GM19023 (cell line): ENCODE data around the gene MBNL2.

Experiments
- ATAC-seq: cut with Tn5 transposase; IDR thresholded peaks from one replicate; pipeline ENCODE4 v1.9.1; 2021; ENCODE audit warnings: mild to moderate bottlenecking, moderate library complexity; ENCODE audit not compliant: unreplicated experiment

Gene MBNL2

DNA sequence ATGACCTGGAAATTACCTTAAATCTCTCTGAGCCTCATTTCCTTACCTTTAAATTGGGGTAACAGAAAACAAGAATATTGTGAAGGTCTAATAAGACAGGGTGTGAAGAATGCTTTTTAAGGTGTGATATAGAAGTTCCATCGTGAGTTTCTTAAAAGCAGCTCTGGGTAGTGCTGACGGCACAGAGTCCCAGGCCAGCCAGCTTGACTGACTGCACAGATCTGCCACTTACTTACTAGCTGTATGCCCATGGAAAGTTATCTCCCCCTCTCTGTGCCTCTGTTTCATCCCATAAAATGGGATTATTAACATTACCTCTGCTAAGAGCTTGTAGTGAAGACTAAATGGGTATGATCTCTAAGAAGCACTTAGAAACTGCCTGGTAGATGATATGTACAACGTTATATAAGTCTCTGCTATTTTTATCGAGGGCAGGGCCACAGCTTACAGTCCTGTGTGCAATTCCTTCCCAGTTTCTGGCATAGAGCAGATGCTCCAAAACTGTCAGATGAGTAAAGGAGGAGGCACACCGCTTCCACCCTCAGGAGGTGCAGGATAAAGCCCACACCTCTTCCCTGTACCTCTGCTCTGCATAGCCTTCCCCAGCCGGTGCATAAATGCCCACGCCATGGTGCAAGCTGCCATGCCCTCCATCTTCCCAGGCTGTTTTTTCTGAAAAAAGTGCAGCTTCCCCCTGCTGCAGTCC is 99.6 kb downstream of the MBNL2 start:
- ATAC-seq: no peak

DNA sequence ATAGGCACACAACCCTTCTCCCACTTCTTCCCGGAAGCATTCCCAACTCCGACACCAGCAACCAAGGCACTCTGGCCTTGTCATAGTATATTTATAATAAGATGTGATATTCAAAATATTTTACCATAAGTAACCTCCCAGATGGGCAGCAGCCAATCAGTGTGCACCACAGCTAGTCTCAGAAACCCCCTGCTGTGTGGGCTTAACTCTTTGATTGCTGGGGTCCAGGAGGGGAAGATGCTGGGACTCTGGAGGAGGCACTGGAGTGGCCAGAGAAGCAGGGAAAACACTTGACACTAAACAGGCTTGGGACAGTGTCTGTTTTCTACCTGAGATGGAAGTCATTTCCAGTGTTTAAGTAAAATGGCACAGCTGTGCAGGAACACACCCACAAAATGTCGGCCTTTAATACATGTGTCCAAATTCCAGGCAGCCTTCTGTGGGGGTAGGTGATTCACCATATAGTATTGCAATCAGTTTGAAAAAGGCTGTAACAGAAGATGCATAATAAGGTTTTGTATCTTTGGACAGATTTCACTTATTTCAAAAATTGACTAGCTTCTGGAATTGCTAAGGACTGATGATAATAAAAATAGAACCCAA is 100.7 kb downstream of the MBNL2 start:
- ATAC-seq: no peak

DNA sequence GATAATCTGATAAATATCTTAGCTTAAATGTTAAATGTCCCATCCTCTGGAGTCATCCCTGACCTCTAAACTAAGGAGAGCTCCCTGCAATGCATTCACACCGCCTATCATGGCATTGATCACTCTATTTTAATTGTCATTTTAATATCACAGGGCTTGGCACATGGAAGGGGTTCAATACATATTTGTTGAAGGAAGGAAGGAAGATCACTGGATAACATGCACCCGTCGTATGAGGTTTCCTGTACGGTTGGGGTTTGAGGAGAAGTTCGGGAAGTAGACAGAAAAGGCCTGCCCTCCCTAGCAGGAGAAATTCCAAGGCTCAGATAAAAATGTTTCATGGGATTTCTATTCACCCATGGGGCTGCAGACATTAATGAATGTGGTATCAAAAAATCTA is 102.0 kb downstream of the MBNL2 start:
- no peak for ATAC-seq

DNA sequence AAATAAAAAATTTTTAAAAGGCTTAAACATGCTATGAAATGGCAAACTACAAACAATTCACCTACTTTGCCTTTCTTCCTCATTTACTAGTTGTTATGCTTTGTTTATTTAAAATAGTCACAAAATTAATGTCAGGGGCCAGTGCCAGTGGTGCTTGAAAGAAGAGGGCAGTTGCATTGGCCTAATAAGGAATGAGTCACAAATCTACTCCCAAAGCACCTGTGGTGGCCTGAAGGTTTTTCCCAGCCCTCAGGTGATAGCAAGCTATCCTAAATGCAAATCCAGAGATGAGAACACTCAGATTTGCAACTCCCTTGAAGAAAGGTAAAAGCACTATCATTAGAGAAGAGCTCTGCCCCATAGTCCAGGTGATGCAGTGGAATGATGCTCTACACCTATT is 103.6 kb downstream of the MBNL2 start:
- ATAC-seq: no peak

DNA sequence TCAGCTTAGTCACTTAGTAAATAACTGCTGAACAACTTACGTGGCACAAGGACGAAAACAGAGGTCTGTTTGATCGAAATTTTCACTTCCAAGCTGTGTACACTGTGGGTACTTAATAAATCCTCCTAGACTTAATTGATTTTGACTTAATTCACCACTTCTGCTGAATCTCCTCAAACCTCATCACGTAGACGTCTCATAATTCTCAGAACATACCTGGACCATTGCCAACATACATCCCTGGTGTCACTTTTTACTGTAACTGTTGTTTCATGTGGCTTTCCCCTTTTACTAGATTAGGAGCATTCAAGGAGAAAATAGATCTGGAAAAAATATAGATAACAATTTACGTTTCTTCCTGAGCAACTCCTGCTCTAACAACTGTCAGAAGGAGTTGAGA is 105.0 kb downstream of the MBNL2 start:
- no peak for ATAC-seq

DNA sequence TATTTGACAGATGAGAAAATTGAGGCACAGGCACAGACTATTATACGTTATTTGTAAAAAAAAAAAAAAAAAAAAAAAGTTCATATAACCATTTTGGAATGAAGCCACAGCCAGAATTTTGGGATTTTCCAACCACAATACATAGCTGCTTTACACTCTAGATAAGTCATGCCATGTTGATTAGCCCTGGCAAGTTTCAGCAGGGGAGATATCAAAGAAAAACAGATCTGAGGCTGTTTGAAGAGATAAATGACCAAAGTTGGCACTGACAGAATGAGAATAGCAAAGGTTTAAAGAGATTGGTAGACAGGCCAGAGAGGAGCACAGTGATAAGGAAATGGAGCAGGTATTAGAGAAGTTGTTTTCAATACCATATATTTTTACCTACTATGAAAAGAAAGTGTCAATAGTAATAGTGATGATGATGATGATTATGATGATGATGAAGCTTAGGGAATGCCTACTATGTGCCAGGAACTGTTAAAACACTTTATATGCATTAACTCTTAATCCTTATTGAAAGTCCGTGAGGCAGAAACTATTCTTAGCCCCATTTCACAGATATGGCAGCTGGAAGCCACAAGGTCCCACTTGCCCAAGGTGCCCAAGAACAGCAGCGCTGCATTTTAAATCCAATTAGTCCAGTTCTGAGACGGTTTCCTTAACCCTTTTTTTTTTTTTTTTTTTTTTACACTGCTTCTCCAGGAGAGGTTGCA is 105.5 kb downstream of the MBNL2 start:
- ATAC-seq: no peak

DNA sequence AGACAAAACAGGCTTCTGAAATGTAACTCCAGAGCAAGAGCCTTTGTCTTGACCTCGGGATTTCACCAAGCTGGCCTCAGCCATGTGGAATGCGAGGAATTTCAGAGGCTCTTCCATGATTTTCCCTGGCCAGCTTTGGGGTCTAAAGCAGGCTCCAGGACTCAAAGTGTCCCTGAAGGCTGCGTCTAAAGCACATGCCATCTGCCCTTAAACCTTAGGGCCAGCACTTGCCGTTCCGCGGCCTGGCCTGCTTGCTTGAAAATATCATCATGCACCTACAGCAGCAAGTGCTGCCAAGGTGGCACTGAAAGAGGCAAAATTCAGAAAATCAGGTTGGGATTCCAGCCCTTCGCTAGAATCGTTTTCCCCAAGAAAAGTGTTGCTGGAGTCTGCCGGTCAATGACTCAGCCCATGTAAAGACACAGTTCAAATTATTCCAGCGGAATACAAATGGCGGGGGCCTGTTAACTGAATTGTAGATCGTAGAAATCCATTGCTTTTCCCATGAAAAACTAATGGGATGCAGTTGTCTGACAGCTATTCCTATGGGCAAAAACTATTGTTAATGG is 106.2 kb downstream of the MBNL2 start:
- ATAC-seq: no peak

DNA sequence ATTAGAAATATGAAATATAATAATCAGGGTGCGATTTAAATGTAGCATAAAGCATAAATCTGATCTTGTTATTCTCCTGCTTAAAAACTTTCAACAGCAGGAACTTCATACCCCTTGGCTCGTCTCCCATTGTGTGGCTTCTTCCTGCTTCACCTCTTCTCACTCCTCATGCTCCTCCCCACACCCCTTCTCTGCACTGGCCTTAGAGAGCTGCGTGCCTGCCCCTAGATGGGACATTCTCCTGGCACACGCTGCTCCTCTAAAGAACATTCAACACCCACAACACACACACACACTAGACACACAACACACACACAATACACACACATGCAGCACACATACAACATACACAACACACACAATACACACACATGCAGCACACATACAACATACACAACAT is 107.2 kb downstream of the MBNL2 start:
- ATAC-seq: no peak

DNA sequence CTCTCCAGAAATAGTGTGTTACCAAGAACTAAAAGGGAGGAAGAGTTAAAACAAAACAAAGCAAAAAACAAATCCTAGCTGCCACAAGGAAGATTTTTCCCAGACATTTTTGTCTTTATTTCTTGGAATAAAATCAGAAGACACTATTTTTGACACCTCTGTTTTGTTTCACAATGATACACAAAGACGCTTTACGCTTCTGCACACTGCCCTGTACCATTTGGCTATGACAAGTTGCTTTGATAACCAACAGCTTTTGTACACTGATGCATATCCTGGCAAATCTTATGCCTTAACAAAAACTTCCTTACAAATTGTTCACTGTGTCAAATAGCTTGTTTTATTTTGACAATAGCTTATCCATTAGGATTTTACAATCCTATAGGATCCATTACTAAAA is 108.3 kb downstream of the MBNL2 start:
- no peak for ATAC-seq

DNA sequence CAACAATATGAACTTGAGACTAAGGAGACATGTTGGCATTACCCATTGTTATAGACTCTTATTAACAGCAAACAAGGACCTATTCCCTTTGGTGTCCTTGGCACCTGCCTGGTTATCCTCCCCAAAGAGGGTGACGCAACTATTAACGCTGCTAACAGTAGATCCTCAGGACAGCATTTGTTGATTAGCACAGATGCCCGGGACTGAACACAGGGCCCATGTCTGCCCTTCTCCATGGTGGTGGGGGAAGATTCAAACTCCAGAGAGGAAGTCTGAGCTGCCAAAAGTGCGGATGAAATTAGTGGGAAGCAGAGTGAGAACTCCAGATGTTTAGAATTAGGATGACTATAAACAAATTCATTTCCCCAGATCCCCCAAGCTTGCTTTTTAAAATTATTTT is 110.6 kb downstream of the MBNL2 start:
- no peak for ATAC-seq

DNA sequence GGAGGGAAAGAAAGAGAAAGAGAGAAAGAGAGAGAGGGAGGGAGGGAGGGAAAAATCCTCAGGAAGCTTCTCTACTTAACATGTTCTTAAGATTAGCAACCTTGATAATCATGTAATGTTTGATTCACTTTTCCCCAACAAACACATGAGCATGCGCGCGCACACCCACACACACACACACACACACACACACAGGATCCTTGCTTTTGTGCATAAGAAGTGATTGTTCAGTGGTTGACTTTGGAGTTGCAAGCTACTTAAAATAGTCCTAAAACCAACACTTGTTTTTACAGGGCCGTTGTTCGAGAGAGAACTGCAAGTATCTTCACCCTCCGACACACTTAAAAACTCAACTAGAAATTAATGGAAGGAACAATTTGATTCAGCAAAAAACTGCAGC is 111.8 kb downstream of the MBNL2 start:
- no peak for ATAC-seq

DNA sequence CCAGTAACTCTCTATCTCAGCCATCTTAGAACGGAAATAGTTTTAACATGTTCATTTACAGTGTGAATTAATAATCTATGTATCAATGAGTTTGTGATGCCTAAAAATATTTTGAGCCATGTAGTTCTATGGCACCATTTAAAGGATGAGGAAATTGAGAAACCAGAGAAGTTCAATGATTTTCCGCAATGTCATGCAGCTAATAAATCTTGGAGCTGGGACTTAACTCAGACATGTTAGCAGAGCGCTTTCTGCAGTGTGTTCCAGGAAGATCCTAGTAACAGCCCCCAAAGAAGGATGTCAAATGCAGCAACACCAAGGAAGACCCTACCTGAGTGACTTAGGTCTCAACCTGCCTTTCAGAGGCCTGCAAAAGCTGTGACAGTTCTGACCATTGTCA is 112.6 kb downstream of the MBNL2 start:
- ATAC-seq: no peak

DNA sequence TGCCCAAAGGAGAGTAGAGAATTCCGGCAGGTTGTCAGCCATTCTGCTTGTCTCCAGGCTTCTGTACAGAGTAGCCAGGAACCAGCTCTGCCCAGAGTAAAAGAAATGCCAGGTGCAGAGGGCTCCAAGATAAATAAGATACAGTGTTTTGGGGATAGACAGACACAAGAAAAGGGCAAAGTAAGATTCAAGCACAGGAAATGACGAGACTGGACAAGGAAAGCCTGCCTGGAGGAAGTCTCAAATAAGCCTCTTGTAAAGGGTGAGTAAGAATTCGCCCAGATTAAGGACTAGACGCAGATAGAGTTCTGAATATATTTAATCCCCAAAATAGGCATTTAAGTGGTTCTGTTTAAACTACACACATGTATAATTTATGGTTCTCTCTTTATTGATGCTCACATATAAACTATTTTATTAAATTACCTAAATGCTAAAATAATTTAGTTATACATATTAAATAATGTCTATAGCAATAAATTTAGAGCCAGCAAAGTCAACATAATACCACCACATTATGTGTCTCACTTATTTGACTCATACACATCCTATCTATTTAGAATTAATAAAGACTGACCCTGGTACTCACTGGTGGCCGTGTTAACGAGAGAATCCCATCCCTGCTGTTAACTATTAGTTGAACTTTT is 113.5 kb downstream of the MBNL2 start:
- ATAC-seq: no peak

DNA sequence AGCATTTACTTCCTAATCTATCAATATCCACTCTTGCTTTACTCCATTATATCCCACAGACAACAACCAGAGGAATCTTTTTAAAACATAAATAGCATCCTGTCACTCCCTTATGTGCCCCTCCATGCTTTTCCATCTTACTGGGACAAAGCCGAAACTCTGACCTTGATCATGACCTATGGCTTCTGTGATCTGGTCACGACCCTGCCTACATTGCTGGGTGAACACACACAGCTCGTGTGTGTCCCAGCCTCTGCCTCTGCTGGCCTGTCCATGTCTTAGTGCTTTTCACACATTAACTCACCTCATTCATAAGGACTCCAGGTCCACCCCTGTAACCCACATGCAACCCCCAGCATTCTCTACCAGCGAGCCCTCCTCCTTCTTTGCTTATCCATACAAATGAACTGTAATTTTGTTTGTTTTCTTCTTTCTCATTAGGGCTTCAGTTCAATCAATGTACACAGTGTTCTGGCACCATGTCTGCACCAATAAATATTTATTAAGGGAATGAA is 115.9 kb downstream of the MBNL2 start:
- ATAC-seq: no peak

DNA sequence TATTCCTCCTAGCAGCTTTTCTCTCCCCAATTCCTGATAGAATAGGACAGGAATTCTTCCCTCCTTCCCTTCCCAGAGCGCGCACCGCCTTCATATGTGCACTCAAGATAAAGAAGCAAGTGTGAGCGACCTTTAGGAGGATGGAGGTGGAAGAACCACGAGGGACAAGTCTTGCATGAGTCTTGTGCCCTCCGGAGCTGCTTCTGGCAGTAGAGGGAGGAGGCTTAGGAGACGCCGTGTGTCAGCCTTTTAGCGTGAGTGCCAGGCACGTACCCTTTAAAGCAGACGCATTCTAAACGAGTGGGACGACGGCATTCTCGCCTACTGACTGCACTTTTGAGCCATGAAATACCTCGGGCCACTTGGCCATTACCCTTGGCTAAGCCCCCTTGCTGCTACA is 116.4 kb downstream of the MBNL2 start:
- ATAC-seq: no peak

DNA sequence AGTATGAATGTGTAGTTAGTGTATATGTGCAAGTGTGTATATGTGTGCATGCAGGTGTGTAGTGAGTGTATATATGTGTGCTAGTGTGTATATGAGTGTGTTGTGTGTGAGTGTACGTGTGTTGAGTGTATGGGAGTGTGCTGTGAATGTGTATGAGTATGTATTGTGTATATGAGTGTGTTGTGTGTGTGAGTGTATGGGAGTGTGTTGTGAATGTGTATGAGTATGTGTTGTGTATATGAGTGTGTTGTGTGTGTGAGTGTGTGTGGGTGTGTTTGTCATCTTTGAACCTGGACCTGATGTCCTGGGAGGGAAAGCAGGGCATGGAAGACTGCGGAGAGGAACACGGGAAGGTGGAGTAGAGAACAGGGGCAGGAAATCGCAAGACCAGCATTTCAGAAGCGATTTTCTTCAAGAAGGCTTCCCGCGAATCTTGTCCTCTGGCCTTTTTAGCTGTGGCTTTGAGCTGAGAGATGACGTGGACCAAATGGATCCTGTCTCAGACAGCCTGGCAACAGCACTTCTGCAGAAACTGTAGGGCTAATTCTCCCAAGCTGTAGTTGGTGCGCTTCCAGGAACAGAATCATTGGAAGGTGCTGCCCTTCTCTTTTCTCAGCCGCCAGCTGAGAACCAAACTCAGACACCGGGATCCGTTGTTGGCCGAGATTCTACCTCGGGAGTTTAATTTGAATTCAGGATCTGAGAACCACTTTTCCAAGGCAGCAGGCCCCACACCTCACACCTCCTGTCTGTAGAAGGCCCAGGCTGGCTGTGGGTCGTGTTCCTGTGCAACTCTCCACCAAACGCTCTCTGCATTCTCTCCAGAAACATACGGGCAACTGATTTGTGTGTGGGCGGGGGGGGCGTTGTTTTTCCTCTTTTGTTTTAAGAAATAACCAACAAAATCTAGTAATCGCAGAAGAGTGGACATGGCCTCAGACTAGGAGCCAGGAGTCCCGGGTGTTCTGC is 117.2 kb downstream of the MBNL2 start:
- ATAC-seq: no peak

DNA sequence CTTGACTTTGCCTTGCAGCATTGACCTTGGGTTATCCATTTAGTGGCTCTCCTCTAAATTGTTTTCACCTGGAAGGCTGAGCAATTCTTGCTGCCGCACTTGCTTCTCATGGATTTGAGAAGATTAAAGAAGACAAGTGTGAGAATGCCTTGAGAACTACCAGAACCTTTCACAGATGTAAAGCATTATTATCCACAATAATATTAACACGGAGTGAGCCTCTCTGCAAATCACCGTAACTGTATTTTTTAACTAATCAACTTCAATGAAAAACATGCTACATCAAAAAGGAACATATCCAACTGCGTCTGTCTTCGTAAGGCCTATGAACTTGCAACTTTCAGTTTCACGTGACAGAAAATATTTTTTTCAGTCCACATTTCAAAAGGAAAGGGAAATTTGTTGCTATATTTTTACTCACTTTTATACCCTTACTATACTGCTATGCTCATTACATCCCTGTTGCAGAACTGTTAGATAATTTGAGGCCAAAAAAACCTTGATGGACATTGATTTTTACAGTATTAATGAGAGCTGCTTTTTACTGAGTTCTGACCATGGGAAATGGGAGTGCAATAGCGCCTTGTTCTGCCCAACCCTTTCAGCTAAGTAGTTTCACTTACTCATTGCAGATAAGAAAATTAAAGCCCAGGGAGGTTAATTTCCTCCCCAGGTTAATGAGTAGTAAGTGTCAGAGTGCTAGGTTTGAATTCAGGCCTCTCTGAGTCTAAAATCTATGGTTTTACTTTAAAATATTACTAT is 118.0 kb downstream of the MBNL2 start:
- ATAC-seq: no peak

DNA sequence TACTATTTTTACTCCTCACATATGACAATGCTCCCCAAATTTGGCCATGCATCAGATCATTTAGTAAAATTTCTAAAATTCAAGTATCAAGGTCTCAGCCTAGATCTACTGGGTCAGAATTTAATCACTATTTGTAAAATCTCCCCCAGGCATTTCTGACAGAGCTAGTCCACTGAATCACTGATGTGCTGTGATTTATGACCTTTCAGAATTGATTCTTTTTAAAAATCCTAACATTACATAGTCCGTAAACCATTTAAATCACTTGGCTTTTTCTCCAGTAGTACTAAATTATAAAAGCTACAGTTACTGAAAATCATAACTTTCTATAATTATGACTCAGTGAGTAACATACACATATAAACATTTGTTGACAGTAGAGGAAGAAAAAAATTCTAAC is 119.0 kb downstream of the MBNL2 start:
- ATAC-seq: no peak

DNA sequence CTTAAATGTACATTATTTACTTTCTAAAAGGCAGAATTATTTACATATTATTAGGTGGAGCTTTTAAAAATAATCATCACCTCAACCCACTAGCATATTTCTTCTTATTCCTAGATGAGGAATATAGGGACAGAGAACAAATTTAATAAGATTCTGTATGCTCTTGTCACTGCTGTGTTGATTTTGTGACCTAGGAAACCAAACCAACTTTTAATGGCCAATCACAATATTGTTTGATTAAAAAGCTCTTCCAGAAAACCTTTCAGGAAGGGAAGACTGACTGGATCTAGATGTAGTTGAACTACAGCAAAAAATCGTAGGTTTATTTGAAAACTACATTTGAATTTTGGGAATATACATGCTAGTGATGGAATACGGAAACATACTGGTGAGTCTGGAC is 120.0 kb downstream of the MBNL2 start:
- no peak for ATAC-seq
